Astrocyte (in vitro differentiated cells and primary cell): ENCODE data around the gene SLC45A1. TPM values are rescaled to one million over a fixed set of nuclear protein-coding genes. Genes with fewer than 3 reads are reported as not detected.

ENCODE experiments used
- DNase-seq: peaks from one replicate; pipeline ENCODE4 v3.0.0-alpha.2; 2010; ENCODE audit warnings: low read depth
- FAIRE-seq: peaks from 2 replicates; lab custom pipeline; 2011; peaks lifted over from hg19 to GRCh38; lab: Jason Lieb, UNC
- H2AFZ ChIP-seq: 2 replicates; pipeline ENCODE4 v1.6.0; 2012; ENCODE audit warnings: low read depth, low read length, inconsistent platforms
- H3K27ac ChIP-seq: 2 replicates; pipeline ENCODE4 v1.5.1; 2011; ENCODE audit warnings: low read depth, low read length, inconsistent platforms
- H3K27me3 ChIP-seq: 2 replicates; pipeline ENCODE4 v1.6.0; 2011; ENCODE audit warnings: low read length, inconsistent platforms; ENCODE audit not compliant: insufficient read depth
- H3K36me3 ChIP-seq: 2 replicates; pipeline ENCODE4 v1.5.1; 2011; ENCODE audit warnings: low read length, inconsistent platforms; ENCODE audit not compliant: insufficient read depth
- H3K4me1 ChIP-seq: 2 replicates; pipeline ENCODE4 v1.5.1; 2011; ENCODE audit warnings: low read length, inconsistent platforms; ENCODE audit not compliant: insufficient read depth
- H3K4me2 ChIP-seq: 2 replicates; pipeline ENCODE4 v1.6.0; 2012; ENCODE audit warnings: low read length, inconsistent platforms
- H3K4me3 ChIP-seq: 2 replicates; pipeline ENCODE4 v1.5.1; 2011; ENCODE audit warnings: low read depth, mild to moderate bottlenecking, low read length, inconsistent platforms; ENCODE audit not compliant: insufficient read depth
- H3K79me2 ChIP-seq: 2 replicates; pipeline ENCODE4 v1.6.0; 2012; ENCODE audit warnings: mild to moderate bottlenecking, low read length, inconsistent platforms; ENCODE audit not compliant: insufficient read depth
- H3K9ac ChIP-seq: 2 replicates; pipeline ENCODE4 v1.6.0; 2012; ENCODE audit warnings: mild to moderate bottlenecking, low read length, inconsistent platforms
- H3K9me3 ChIP-seq: 2 replicates; pipeline ENCODE4 v1.5.1; 2012; ENCODE audit warnings: low read depth, mild to moderate bottlenecking, low read length, inconsistent platforms; ENCODE audit not compliant: insufficient read depth
- H4K20me1 ChIP-seq: 2 replicates; pipeline ENCODE4 v1.6.0; 2012; ENCODE audit warnings: low read length, inconsistent platforms; ENCODE audit not compliant: insufficient read depth
- H3K27ac Mint-ChIP-seq: one replicate; pipeline ENCODE4 v1.8.0; 2021; ENCODE audit warnings: mild to moderate bottlenecking, mixed read lengths; ENCODE audit not compliant: unreplicated experiment
- H3K27me3 Mint-ChIP-seq: one replicate; pipeline ENCODE4 v1.8.0; 2021; ENCODE audit warnings: low read depth, mixed read lengths; ENCODE audit not compliant: unreplicated experiment
- H3K36me3 Mint-ChIP-seq: one replicate; pipeline ENCODE4 v1.8.0; 2021; ENCODE audit warnings: low read depth, mixed read lengths; ENCODE audit not compliant: unreplicated experiment
- H3K4me1 Mint-ChIP-seq: one replicate; pipeline ENCODE4 v1.8.0; 2021; ENCODE audit warnings: low read depth, mixed read lengths; ENCODE audit not compliant: unreplicated experiment
- H3K4me3 Mint-ChIP-seq: one replicate; pipeline ENCODE4 v1.8.0; 2021; ENCODE audit warnings: mild to moderate bottlenecking, moderate library complexity, mixed read lengths; ENCODE audit not compliant: unreplicated experiment
- H3K9me3 Mint-ChIP-seq: one replicate; pipeline ENCODE4 v1.8.0; 2021; ENCODE audit warnings: mild to moderate bottlenecking, mixed read lengths; ENCODE audit not compliant: unreplicated experiment
- CTCF ChIP-seq: IDR thresholded peaks from 2 replicates; pipeline ENCODE4 v1.5.1; 2011; ENCODE audit warnings: low read depth, mild to moderate bottlenecking, inconsistent platforms, low read length, moderate library complexity; ENCODE audit not compliant: insufficient read depth
- EZH2 ChIP-seq: IDR thresholded peaks from 2 replicates; pipeline ENCODE4 v1.6.1; 2012; ENCODE audit warnings: mild to moderate bottlenecking, low read length, inconsistent platforms; ENCODE audit not compliant: insufficient read depth
- total RNA-seq: library from RNA; stranded (reverse); gene quantifications from 2 replicates; pipeline ENCODE4 v1.2.1, GENCODE V29; 2021

Gene SLC45A1
- total RNA-seq, 1 donor from 2014 or later: 0.95 TPM

- TF ChIP-seq EZH2 (no peak), CTCF (no peak)
- Histone ChIP-seq H3K36me3 (no peaks in the 10 kb centered on the region), H3K9me3 (no peaks in the 10 kb centered on the region), H3K27me3 (no peaks in the 10 kb centered on the region), H3K9ac (no peak overlapping the region), H3K4me3 (no peak overlapping the region), H3K4me2 (peak overlapping the region; percentile 54), H3K79me2 (peaks cover 63% of the 10 kb centered on the region), H3K27ac (no peak overlapping the region), H4K20me1 (peaks cover 74% of the 10 kb centered on the region), H2AFZ (no peak overlapping the region), H3K4me1 (peaks cover 41% of the 10 kb centered on the region)
- peak overlapping the region; percentile 55 for H3K27ac Mint-ChIP-seq
- FAIRE-seq: peak; percentile 9
- H3K4me3 Mint-ChIP-seq: no peak overlapping the region
- DNase-seq: peak; percentile 36
- H3K4me1 Mint-ChIP-seq: peaks cover 71% of the 10 kb centered on the region
- H3K9me3 Mint-ChIP-seq: no peaks in the 10 kb centered on the region
- no peaks in the 10 kb centered on the region for H3K27me3 Mint-ChIP-seq
- peaks cover 15% of the 10 kb centered on the region for H3K36me3 Mint-ChIP-seq
Measured at GRCh38 chr1:8370905-8371315, 53.0 kb downstream of the SLC45A1 start.

GRCh38 chr1:8371372-8371991 is 53.6 kb downstream of the SLC45A1 start:
- peaks cover 63% of the 10 kb centered on the region for H3K79me2 ChIP-seq
- no peaks in the 10 kb centered on the region for H3K36me3 ChIP-seq
- peaks cover 41% of the 10 kb centered on the region for H3K4me1 ChIP-seq
- H4K20me1 ChIP-seq: peaks cover 74% of the 10 kb centered on the region
- H3K4me1 Mint-ChIP-seq: peaks cover 65% of the 10 kb centered on the region
- no peak overlapping the region for H3K9ac ChIP-seq
- no peaks in the 10 kb centered on the region for H3K27me3 ChIP-seq
- DNase-seq: no peak
- TF ChIP-seq CTCF (no peak), EZH2 (no peak)
- peak overlapping the region; percentile 54 for H3K4me2 ChIP-seq
- FAIRE-seq: no peak
- no peak overlapping the region for H2AFZ ChIP-seq
- H3K9me3 ChIP-seq: no peaks in the 10 kb centered on the region
- no peak overlapping the region for H3K4me3 ChIP-seq
- H3K27ac ChIP-seq: no peak overlapping the region
- no peak overlapping the region for H3K4me3 Mint-ChIP-seq
- no peaks in the 10 kb centered on the region for H3K9me3 Mint-ChIP-seq
- peaks cover 10% of the 10 kb centered on the region for H3K36me3 Mint-ChIP-seq
- H3K27me3 Mint-ChIP-seq: no peaks in the 10 kb centered on the region
- peak overlapping the region; percentile 55 for H3K27ac Mint-ChIP-seq

- DNase-seq (no peak), FAIRE-seq (no peak)
- Mint-ChIP-seq H3K9me3 (no peaks in the 10 kb centered on the region), H3K27me3 (no peaks in the 10 kb centered on the region), H3K27ac (peak overlapping the region; percentile 45), H3K4me3 (no peak overlapping the region), H3K4me1 (peaks cover 57% of the 10 kb centered on the region), H3K36me3 (peaks cover 12% of the 10 kb centered on the region)
- Histone ChIP-seq H3K4me1 (peaks cover 41% of the 10 kb centered on the region), H3K36me3 (no peaks in the 10 kb centered on the region), H3K4me2 (peak overlapping the region; percentile 78), H3K27ac (peak overlapping the region; percentile 81), H3K79me2 (peaks cover 64% of the 10 kb centered on the region), H3K9me3 (no peaks in the 10 kb centered on the region), H3K9ac (peak overlapping the region; percentile 72), H3K27me3 (no peaks in the 10 kb centered on the region), H3K4me3 (no peak overlapping the region), H2AFZ (no peak overlapping the region), H4K20me1 (peaks cover 73% of the 10 kb centered on the region)
- no peak for TF ChIP-seq CTCF
- TF ChIP-seq EZH2: no peak
Measured at GRCh38 chr1:8373125-8373524, 55.2 kb downstream of the SLC45A1 start.
